Upper lobe of right lung (tissue), 1 donor: ENCODE measurements around the gene APOA5. TPM values are rescaled to one million over a fixed set of nuclear protein-coding genes. Genes with fewer than 3 reads are reported as not detected.

Experiments used
- ATAC-seq: fragments of 200-7000 bp; cut with Tn5 transposase; one replicate; pipeline ENCODE4 v1.9.1; 2020; ENCODE audit warnings: mild to moderate bottlenecking, moderate library complexity
- DNase-seq: peaks from one replicate; pipeline ENCODE4 v3.0.0-alpha.2; 2020
- H3K27ac ChIP-seq: fragments of 200-600 bp; one replicate; pipeline ENCODE4 v1.8.0; 2022
- H3K27me3 ChIP-seq: fragments of 200-600 bp; one replicate; pipeline ENCODE4 v1.8.0; 2022; ENCODE audit warnings: mild to moderate bottlenecking
- H3K36me3 ChIP-seq: fragments of 200-600 bp; one replicate; pipeline ENCODE4 v1.8.0; 2022
- H3K4me1 ChIP-seq: fragments of 200-600 bp; one replicate; pipeline ENCODE4 v1.8.0; 2022
- H3K4me3 ChIP-seq: fragments of 200-600 bp; one replicate; pipeline ENCODE4 v1.8.0; 2022; ENCODE audit warnings: mild to moderate bottlenecking
- H3K9me3 ChIP-seq: fragments of 200-600 bp; one replicate; pipeline ENCODE4 v1.8.0; 2022
- intact Hi-C: fragments of 100-400 bp; cut with DNase I; formaldehyde crosslinking; loops from one replicate; pipeline ENCODE4 v1.11.0; 2022
- total RNA-seq: library from RNA; stranded (reverse); fragmentation: NEBNext Ultra II Directional; extraction: Animal tissue kit (Norgen Biotek cat#: 25700); gene quantifications from one replicate; pipeline ENCODE4 v1.2.1, GENCODE V29; 2021
- TF ChIP-seq, protein P1 (sequence below): fragments of 200-600 bp; IDR thresholded peaks from one replicate; pipeline ENCODE4 v1.8.0; 2022; ENCODE audit warnings: antibody characterized with exemption
- donor health status: DM: no; HTN: yes; CAD: no; lungs with severe emphysema.

The APOA5 gene
- total RNA-seq, 1 donor from 2014 or later = not detected

DNA sequence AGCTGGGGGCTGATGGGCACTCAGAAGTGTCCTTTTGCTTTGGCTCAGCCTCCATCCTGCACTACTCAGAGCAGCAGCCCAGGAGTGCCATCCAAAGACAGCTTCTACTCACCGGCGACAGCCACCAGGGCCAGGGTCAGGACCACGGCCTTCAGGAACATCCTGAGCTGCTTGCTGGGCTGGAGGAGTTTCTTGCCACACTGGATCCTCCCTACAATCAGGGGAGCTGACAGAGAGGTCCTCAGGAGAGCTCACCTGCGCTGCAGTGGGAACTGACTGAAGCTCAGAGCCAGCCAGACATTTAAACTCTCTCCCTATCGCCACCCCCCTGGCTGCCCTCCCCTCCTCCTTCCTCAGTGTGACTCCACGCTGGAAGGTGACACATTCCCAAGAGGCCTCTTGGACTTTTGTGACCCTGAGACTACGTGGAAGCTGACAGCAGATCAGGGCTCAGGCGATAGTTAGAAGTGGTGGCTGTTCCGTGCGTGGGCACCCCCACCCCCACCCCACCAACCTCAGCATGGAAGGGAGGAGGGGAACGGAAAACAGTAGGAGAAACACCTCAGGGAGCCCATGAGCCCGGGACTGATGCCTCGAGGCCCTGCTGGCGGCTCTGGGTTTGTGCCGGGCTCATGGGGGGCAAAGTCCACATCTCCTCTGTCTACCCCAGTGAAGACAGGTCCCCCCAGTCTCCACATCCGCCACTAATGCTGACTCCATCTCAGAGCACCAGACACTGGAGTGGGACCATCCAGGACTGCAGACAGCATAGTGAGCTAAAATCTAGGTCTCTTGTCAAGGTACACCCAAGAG lies 31.6 kb upstream of the APOA5 start, which contains the start of gene APOA4:
APOA4 (minus strand) TSS at position 274 of the 813 bp plus-strand sequence; CDS start at position 161, 113 bp downstream.
- no peaks in the 10 kb centered on the region for H3K4me1 ChIP-seq
- H3K27ac ChIP-seq = no peak within 1 kb of the TSS
- H3K27me3 ChIP-seq = no peaks in the 10 kb centered on the region
- ATAC-seq = no peak
- H3K9me3 ChIP-seq = no peaks in the 10 kb centered on the region
- no peaks in the 10 kb centered on the region for H3K36me3 ChIP-seq
- intact Hi-C loops = no loop called here
- DNase-seq = no peak
- H3K4me3 ChIP-seq = no peak within 1 kb of the TSS
- TF ChIP-seq, protein P1, sequence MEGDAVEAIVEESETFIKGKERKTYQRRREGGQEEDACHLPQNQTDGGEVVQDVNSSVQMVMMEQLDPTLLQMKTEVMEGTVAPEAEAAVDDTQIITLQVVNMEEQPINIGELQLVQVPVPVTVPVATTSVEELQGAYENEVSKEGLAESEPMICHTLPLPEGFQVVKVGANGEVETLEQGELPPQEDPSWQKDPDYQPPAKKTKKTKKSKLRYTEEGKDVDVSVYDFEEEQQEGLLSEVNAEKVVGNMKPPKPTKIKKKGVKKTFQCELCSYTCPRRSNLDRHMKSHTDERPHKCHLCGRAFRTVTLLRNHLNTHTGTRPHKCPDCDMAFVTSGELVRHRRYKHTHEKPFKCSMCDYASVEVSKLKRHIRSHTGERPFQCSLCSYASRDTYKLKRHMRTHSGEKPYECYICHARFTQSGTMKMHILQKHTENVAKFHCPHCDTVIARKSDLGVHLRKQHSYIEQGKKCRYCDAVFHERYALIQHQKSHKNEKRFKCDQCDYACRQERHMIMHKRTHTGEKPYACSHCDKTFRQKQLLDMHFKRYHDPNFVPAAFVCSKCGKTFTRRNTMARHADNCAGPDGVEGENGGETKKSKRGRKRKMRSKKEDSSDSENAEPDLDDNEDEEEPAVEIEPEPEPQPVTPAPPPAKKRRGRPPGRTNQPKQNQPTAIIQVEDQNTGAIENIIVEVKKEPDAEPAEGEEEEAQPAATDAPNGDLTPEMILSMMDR = no peak

DNA sequence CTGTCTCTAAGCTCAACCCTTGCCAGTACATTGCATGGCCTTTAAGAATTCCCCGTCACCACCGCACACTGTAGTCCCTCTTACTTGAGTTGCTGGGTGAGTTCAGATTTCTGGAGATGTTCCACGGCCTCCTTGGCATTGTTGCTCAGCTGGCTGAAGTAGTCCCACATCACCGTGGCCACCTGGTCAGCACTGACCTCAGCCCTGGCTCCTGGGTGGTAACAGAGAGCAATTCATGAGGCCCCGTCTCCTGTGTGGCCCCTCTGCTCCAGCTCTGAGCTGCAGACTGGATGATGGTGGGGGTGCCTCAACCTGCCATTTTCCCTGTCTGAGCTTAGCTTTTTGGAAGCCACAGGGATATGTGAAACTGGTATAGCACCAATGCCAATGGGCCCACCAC lies 30.9 kb upstream of the APOA5 start:
- ATAC-seq (no peak), DNase-seq (no peak)
- TF ChIP-seq, protein P1 = no peak
- Histone ChIP-seq H3K9me3 (no peaks in the 10 kb centered on the region), H3K27ac (no peak overlapping the region), H3K4me1 (no peaks in the 10 kb centered on the region), H3K27me3 (no peaks in the 10 kb centered on the region), H3K36me3 (no peaks in the 10 kb centered on the region), H3K4me3 (no peak overlapping the region)
- intact Hi-C loops = no loop called here

DNA sequence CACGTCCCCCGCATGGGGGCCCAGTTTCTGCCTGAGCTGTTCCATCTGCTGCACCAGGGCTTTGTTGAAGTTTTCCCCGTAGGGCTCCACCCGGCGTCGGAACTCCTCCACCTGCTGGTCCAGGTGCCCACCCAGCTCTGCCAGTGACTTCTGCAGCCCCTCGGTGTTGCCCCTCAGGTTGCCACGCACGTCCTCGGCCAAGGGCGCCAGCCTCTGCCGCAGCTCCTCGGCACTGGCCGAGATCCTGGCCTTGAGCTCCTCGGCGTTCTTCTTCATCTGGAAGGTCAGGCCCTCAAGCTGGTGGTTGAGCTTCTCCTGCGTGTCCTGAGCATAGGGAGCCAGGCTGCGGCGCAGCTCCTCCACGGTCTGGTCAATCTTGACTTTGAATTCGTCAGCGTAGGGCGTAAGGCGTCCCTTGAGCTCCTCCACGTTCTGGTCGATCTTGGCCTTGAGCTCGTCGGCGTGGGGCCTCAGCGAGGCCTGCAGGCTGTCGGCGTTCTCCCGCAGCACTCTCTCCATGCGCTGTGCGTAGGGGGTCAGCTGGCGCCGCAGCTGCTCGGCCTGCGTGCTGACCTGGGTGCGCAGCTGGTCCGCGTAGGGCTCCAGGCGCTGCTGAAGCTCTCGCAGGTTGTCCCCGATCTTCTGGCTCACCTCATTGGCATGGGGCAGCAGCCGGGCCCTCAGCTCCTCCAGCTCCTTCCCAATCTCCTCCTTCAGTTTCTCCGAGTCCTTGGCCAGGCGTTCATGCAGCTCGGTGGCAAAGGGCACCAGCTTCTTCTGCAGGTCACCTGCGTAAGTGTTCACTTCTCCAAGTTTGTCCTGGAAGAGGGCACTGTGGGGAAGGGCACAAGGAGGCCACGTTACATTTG lies 29.6 kb upstream of the APOA5 start:
- Histone ChIP-seq H3K4me1 (no peaks in the 10 kb centered on the region), H3K4me3 (no peak overlapping the region), H3K9me3 (no peaks in the 10 kb centered on the region), H3K27ac (no peak overlapping the region), H3K27me3 (no peaks in the 10 kb centered on the region), H3K36me3 (no peaks in the 10 kb centered on the region)
- DNase-seq (no peak), ATAC-seq (no peak)
- TF ChIP-seq, protein P1 = no peak
- intact Hi-C loops = no loop called here

DNA sequence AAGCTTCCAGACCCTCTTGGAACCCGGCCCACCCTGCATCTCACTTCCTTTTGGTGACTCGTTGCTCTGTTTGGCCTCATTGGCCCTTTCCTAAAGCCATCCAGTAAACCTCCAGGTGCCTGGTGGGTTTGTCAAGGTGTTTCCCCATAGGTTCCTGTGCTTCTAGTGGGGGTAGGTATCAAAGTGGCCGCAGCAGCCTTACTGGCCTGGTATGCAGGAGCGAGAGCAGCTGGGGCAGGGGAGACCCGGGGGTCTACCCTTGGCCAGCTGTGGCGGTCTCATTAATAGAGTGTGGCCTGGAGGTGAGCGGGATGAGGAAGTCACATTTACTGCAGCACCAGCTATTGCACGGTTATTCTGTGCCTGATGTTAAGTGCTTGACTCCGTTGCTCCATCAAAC lies 27.4 kb upstream of the APOA5 start:
- no peak for ATAC-seq
- Histone ChIP-seq H3K4me3 (no peak overlapping the region), H3K27ac (no peak overlapping the region), H3K4me1 (no peaks in the 10 kb centered on the region), H3K36me3 (no peaks in the 10 kb centered on the region), H3K9me3 (no peaks in the 10 kb centered on the region), H3K27me3 (no peaks in the 10 kb centered on the region)
- intact Hi-C loops = no loop called here
- no peak for DNase-seq
- TF ChIP-seq, protein P1 = no peak

DNA sequence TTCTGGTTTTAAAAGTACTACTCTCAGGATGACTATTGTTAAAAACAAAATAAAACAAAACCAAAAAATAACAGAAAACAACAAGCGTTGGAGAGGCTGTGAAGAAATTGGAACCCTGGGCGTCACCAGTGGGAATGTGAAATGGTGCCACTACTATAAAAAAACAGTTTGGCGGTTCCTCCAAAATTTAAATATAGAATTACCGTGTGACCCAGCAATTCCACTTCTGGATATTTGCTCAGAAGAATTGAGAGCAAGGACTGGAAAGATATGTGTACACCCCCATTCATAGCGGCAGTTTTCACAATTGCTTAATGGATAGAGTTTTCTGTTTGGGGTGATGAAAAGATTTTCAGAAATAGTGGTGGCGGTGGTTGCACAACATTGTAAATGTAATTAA lies 22.8 kb upstream of the APOA5 start:
- TF ChIP-seq, protein P1 = no peak
- intact Hi-C loops = no loop called here
- no peak for ATAC-seq

More for the DNA sequence above, 22.8 kb upstream of the APOA5 start:
- DNase-seq = no peak
- H3K36me3 ChIP-seq = no peaks in the 10 kb centered on the region
- H3K9me3 ChIP-seq = no peaks in the 10 kb centered on the region
- H3K27ac ChIP-seq = no peak overlapping the region
- H3K4me3 ChIP-seq = no peak overlapping the region
- H3K27me3 ChIP-seq = no peaks in the 10 kb centered on the region
- H3K4me1 ChIP-seq = no peaks in the 10 kb centered on the region
